Activated T-helper 1 cell treated with anti-CD3 and anti-CD28 coated beads, Interleukin-2, amount 50 U/mL, for 16 hours (primary cell): Measurements from ENCODE around the gene LRP2.

ENCODE experiments used
- DNase-seq, 2 donors: peaks; one replicate each; pipeline ENCODE4 v3.0.0-alpha.2; 2020; ENCODE audit warnings: low read depth in 1 of 2, low spot score in 1 of 2

LRP2 gene

GRCh38 chr2:169247211-169247610 lies 115.1 kb downstream of the LRP2 start:
- no peak for DNase-seq

- no peak for DNase-seq
These were observed 121.9 kb downstream of the LRP2 start for GRCh38 chr2:169240405-169240804.

GRCh38 chr2:169237939-169238338 lies 124.4 kb downstream of the LRP2 start:
- DNase-seq: no peak

- no peak for DNase-seq
These were observed 125.0 kb downstream of the LRP2 start for GRCh38 chr2:169237286-169237685.

- DNase-seq: no peak
These were observed 129.7 kb downstream of the LRP2 start for GRCh38 chr2:169232551-169233154.

- no peak for DNase-seq
These were observed 132.1 kb downstream of the LRP2 start for GRCh38 chr2:169230204-169230603.

GRCh38 chr2:169229590-169229989 lies 132.7 kb downstream of the LRP2 start:
- no peak for DNase-seq

GRCh38 chr2:169225906-169226305 lies 136.4 kb downstream of the LRP2 start:
- no peak for DNase-seq

- DNase-seq: no peak
These were observed 137.0 kb downstream of the LRP2 start for GRCh38 chr2:169225233-169225750.

- DNase-seq: no peak
These were observed 139.7 kb downstream of the LRP2 start for GRCh38 chr2:169222665-169223064.

GRCh38 chr2:169221745-169222369 lies 140.5 kb downstream of the LRP2 start:
- DNase-seq: no peak

- DNase-seq: no peak
These were observed 151.4 kb downstream of the LRP2 start for GRCh38 chr2:169210917-169211316.

GRCh38 chr2:169208026-169208425 lies 154.3 kb downstream of the LRP2 start:
- no peak for DNase-seq

GRCh38 chr2:169205176-169205575 lies 157.2 kb downstream of the LRP2 start:
- no peak for DNase-seq

GRCh38 chr2:169203952-169204351 lies 158.4 kb downstream of the LRP2 start:
- DNase-seq: no peak

GRCh38 chr2:169200756-169201155 lies 161.6 kb downstream of the LRP2 start:
- DNase-seq: no peak

GRCh38 chr2:169193618-169194017 lies 168.7 kb downstream of the LRP2 start:
- DNase-seq: no peak

- no peak for DNase-seq
These were observed 172.0 kb downstream of the LRP2 start for GRCh38 chr2:169190197-169190775.

- DNase-seq: no peak
These were observed 173.2 kb downstream of the LRP2 start for GRCh38 chr2:169189132-169189531.

- no peak for DNase-seq
These were observed 176.6 kb downstream of the LRP2 start for GRCh38 chr2:169185711-169186110.

GRCh38 chr2:169184074-169184473 lies 178.3 kb downstream of the LRP2 start:
- no peak for DNase-seq

GRCh38 chr2:169182573-169182972 lies 179.8 kb downstream of the LRP2 start:
- no peak for DNase-seq
